ENCODE results near the gene BRIP1.
A peak's percentile ranks its signal among the peaks of the same experiment; 100 is the strongest.
"Not testable (repeated sequence)": the region's sequence is repeated elsewhere in the genome, so short reads cannot be mapped to it uniquely, and the experiment has no call there.

Gene BRIP1

DNA sequence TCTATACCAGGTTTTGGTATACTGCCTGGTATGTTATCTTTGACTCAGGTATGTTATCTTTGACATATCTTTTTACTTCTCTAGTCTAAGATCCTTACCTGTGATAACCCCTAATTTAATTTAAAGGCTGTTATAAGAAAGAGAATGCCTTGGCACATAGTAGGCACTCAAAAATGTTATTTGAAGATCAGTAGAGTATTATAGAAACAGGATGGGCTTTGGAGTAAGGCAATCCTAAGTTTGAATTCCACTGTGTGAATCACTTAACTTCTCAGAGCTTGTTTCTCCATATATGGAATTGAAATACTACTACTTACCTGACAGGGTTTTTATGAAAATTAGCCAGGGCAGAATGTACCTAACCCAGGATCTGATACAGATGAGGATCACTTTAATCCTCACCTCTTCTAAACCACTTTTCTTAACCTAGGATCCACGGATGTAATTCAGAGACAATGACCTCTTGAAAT is 1.2 kb downstream of the BRIP1 start:
- no peak for DNase-seq

DNA sequence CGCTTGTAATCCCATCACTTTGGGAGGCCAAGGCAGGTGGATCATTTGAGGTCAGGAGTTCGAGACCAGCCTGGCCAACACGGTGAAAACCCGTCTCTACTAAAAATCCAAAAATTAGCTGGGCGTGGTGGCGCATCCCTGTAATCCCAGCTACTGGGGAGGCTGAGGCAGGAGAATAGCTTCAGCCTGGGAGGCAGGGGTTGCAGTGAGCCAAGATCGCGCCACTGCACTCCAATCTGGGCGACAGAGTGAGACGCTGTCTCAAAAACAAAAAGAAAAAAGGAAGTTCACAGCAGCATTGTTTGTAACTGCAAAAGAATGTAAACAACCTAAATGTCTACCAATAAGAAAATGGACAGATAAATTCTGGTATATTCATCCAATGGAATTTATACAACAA is 2.9 kb downstream of the BRIP1 start:
- DNase-seq: not testable (repeated sequence)

DNA sequence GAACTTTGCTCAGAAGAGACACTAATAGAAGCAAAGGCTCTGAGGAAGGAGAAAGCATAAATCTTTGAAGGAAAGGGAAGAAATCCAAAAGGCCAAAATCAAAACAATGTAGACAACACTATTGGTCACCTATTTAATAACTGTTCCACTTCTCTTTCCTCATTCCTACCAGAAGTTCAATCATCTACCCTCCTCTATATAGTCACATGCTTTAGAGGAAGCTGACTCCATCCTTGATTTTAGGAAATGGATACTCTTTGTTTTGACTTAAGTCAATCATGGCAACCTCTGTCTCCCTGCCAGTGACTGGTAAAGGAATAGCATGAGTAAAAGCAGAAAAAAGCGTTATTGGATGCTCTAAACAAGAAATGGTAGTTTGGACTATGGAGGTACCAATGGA is 7.3 kb downstream of the BRIP1 start:
- DNase-seq: no peak

DNA sequence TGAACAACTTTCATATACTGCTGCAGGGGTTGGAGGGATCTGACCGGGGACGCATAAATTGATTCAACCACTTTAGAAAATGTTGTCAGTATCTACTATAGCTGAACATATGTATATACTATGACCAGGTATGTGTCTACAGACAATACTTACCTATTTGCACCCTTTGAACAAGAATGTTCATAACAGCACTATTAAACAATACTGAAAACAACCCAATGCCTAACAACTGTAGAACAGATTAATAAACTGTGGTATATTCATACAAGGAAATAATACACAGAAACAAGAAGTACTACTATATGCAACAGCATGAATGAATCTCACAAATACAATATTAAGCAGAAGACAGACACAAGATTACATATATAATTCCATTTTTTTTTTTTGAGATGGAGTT is 10.5 kb downstream of the BRIP1 start:
- DNase-seq: no peak

DNA sequence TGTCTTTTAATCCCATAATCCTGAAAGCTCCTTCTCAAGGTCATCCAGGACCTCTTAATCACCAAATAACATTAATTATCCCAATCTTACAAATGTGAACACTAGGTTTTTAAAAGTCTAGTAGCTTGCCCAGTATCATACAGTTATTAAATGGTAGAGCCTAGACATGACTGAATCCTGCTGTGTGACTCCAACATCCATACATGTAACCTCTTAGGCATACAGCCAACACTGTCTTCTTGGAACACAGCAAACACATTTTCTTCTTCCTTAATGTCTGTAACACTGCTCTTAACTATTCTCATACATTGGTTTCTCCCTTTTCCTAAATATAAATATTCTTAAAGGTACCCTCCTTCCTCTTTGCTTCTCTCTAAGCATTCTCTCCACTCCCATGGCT is 13.7 kb downstream of the BRIP1 start:
- no peak for DNase-seq

DNA sequence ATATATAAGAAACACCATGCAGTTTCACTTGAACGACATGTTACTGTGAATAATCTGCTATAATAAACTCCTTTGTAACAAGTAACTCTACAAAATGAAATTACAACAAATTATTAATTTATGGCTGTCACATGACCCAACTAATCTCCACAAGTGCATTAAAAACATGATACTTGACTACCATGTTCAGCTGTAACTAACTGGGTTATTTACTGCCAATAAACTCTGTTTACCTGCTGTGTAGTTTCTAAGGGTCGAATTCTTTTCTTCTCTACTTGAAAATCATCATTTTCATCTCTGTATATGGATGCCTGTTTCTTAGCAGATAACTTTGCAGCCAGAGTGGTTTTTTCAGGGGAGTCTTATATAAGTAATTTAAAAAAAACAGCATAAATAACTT is 14.4 kb downstream of the BRIP1 start:
- no peak for DNase-seq

DNA sequence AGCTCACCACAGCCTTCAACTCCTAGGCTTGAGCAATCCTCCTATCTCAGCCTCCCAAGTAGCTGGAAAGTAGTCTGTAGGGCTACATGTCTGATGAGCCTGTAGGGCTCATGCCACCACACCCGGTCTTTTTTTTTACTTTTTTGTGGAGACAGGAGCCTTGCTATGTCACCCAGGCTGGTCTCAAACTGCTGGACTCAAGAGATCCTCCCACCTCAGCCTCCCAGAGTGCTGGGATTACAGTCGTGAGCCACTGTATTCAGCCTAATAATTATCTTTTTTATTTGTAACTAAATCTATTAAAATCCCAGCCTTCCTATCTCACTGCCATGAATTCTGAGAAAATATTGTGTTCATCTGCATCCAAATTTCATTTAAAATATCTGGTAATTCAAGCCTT is 15.1 kb downstream of the BRIP1 start:
- no peak for DNase-seq

DNA sequence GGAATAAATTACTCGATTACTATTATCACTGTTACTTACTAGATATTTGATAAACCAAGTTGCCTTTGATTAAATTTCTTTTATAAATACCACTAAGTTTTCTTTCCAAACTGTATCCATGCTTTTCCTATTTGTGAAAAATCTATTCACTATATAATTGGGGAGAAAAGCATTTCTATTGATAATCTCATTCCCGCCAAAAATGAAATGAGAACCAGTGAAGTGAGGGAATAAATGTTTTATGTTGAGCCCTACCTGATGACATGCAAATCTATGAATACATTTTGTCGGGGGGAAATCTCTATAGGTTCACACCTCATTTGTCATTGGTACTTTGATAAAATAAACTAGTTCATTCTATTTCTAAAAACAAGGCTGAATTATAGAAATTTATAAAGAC is 15.7 kb downstream of the BRIP1 start:
- no peak for DNase-seq

DNA sequence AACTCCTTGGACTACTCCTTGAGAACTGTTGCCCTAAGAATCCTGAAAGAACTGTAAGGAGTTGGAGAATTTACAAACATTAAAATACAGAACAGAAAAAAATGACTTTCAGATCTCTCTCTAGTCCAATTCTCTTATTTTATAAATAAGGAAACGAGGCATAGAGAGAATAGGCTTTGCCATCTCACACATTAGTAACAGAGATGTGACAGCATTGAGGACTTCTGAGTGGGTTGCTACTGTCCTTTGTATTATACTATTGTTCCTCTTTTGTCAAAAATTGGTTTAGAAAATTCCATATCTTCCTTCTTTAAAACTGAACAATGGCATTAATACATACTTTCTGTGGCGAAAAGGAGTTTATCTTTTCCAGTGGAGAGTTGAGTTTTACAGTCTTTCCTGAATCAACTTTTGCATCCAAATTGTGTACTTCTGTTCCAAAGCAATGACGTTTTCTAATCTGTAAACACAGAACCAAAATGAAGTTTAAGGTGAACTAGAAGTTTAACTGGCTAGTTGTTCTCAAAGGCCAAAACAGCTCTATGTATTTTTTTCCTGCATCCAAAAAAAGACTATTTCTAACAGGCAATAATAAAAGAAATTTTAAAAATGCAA is 16.5 kb downstream of the BRIP1 start:
- no peak for DNase-seq

DNA sequence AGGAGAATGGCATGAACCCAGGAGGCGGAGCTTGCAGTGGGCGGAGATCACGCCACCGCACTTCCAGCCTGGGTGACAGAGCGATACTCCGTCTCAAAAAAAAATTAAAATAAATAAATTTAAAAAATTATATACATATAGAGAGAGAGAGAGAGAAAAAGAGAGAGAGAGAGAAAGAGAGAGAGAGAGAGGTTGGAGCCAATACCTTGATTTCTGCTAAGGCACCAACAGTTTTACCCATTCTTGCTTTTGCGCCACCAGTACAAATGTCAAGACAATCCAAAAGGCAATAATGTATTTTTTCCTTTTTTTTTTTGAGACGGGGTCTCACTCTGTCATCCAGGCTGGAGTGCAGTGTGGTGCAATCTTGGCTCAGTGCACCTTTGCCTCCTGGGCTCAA is 17.2 kb downstream of the BRIP1 start:
- no peak for DNase-seq

DNA sequence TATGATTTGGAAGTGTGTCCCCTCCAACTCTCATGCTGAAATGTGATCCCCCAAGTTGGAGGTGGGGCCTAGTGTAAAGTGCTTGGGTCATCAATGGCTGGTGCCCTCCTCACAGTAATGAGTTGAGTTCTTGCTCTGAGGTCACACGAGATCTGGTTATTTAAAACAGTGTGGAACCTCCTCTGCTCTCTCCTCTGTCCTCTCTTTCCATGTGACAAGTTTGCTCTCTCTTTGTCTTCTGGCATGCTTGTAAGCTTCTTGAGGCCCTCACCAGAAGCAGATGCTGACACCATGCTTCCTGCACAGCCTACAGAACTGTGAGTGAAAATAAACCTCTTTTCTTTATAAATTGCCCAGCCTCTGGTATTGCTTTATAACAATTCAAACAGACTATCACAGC is 19.9 kb downstream of the BRIP1 start:
- no peak for DNase-seq

DNA sequence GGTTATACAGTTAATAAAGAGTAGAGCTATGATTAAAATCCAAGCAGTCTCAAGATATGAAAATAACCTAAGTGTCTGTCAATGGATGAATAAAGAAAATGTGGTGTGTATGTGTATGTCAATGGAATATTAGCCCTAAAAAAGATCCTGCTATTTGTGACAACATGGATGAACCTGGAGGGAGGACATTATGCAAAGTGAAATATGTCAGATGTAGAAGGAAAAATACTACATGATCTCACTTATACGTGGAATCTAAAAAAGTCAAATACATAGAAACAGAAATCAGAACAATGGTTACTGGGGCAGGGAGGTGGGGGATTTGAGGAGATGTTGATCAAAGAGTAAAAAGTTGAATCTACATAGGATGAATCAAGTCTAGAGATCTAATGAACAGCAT is 20.4 kb downstream of the BRIP1 start:
- DNase-seq: no peak

DNA sequence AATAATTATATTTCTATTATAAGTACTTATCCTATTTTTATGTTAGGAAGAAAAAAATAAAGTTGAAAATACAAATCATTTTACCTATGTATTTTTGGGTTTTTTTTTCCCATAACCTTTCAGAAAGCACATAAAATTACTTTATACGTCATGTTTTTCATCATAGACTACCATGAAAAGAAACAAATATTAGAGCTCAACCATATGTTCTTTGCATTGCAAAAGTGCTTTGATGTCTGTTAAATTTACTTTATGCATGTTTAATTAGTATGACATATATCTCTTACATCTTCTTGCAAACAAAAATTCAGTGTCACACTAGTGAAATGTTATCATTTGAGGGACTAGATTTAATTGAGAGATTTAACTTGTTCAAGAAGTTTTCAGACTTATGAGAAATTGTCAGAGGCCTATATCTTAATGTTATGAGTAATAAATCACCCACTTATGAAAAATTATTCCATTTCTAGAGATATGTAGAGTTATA is 24.0 kb downstream of the BRIP1 start:
- no peak for DNase-seq

DNA sequence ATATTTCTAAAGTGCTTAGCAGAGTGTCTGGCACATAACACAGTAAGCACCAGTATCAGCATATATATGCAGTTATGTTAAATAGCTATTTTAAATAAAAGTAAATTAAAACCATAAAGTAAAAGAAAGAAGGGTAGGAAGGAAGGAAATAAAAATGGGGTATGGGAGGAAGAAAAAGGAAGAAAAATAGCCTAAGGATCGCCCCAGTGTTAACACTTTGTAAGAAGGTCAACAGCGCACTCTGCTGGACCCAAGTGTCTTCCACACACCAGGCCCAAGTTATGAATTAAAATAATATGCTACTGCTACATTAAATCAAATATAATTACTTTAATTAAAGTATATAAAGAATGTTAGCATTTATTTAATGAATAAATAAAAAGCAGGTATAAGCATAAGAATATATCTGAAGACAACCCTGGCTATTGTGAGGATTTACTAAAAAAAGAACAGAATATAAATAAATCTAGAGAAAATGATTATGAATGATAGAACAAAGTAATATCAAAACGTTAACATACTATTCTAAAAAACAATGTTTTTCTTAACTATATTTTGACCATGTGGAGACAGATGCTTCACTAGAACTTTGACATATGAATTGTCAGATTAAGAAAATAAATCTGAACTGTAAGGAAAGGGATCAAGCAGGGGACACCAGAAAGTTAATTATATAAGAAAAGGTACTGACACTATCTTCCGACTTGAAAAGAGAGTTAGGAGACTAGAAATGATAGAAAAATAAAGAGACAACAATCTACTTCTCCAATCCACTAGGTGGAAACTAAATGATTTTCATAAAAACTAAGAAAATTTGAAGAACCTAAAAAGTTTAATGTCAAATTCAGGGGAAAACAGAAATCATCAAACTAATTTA is 25.9 kb downstream of the BRIP1 start:
- peak; percentile 47 to 62 for DNase-seq

DNA sequence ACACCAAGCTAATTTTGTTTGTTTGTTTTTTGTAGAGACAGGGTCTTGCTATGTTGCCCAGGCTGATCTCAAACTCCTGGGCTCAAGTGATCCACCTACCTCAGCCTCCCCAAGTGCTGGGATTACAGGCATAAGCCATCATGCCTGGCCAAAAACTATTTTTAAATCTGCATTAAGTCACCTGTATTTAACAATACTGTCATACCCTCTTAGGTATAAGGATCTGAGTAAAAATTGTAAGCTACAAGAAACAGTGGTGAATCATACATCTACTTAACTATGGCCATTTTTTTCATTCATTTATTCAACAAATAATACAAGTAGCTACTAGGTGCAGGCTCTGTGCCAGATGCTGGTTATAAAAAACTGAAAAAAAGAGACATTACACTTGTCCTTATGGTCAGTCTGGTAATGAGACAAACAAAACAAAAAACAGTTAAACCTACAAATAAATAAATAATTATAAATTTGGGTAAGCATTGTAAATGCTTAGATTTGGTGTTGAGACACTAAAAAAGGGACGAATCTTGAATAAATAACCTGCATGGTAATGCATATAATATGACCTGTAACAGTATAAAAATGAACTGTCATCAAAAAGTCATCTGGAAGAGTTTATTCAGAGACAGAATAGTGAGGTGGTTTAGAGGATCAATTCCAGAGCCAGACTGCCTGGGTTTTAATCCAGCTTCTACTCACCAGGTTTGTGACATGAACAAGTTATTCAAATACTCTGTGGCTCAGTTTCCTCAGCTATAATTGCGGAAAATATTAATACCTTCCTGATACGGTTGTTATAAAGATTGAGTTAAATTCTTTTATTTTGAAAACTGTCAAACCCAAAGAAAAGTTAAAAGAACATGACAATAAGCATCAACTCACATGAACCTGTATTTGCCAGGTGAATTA is 26.8 kb downstream of the BRIP1 start:
- DNase-seq: no peak

DNA sequence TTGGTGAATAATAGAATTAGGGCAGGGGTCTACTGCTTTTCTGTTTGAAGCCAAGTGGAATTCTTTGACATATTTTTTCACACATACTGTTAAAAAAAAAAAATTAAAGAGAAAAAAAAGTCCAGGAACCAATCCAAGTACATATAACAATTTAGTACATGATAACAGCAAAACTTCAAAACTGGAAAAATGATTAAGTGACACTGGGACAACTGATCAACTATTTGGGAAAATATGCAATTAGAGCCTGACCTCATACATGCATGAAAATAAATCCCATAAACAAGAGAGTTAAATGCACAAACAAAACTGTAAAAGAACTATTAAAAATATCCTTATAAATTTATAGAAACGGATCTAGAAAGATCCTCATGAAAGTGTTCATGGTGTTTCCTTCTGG is 27.7 kb downstream of the BRIP1 start:
- no peak for DNase-seq

DNA sequence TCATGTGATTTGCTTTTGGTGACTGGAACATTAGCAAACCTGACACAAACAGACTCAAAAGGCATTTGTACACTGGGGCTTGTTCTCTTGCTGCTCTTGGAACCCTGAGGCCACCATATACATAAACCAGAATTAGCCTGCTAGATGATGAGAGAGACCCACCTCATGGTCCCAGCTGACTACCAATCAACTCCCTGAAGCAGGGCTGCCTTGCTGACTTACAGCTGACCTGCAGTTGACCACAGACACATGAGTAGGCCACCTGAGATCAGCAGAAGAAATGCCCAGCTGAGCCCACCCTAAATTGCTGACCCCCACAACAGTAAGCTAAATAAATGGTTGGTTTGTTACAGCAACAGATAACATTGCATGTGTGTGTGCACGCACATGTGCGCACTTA is 28.7 kb downstream of the BRIP1 start:
- DNase-seq: no peak

DNA sequence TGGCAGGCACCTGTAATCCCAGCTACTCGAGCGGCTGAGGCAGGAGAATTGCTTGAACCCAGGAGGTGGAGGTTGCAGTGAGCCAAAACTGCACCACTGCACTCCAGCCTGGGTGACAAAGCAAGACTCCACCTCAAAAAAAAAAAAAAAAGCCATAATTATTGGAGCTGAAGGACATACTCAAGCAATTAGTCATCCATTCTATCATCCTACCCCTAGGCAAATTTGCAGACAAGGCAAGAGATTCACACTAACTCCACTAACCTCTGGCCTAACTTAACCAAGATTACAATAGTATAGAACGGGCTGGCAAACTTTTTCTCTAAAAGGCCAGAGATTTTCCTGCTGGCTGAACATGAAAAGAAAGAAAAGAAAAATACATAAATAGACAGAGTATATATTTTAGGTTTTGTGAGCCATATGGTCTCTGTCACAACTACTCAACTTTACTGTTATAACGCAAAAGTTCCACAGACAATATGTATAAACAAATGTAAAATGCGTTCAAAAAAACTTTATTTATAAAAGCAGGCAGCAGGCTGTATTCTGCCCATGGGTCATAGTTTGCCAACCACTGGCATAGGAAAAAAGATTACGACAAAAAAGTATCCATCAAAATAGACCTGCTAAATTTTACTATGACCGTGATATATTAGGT is 29.7 kb downstream of the BRIP1 start:
- no peak for DNase-seq

DNA sequence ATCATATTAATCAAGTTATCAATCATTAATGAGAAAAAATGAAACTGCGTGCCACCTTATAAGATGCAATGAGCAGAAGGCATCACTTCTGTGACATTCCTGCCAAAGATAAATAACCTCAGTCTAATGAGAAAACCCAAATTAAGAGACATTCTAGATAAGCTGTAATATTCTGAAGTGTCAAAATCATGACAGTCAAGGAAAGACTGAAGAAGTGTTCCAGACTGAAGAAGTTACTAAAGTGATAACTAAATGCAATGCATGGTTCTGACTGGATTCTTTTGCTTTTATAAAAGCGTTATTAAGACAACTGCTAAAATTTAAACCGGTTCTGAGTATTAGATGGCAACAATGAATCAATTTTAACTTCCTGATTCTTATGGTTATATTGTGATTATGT is 30.9 kb downstream of the BRIP1 start:
- DNase-seq: no peak

DNA sequence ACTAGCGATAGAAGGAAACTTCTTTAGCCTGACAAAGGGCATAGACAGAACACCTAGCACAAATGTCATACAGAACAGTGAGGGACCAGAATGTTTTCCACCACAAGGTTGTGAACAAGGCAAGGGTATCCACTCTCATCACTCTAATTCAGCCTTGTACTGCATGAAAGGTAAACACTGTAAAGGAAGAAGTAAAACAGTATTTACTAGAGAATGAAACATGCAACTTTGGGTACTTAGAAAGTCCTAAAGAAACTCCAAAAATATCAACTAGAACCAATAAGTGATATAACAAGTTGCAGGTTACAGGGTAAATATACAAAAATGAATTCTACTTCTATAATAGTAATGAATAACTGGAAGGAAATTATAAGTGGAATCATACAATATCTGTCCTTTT is 32.2 kb downstream of the BRIP1 start:
- no peak for DNase-seq

DNA sequence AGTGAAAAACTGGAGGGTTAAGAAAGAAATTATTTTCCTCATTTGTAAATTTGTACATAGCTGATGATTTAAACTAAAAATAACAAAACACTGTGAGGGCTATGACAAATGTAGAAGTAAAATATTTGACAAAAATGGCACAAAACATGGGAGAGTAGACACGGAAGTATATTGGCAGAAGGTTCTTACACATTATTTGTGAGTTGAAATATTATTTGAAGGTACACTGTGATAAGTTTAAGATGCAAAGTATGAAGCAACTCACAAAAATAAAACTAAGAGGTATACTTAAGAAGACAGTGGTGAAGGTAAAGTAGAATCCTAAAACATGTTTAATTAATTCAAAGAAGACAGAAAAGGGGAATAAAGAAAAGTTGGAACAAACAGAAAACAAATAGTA is 34.6 kb downstream of the BRIP1 start:
- no peak for DNase-seq

DNA sequence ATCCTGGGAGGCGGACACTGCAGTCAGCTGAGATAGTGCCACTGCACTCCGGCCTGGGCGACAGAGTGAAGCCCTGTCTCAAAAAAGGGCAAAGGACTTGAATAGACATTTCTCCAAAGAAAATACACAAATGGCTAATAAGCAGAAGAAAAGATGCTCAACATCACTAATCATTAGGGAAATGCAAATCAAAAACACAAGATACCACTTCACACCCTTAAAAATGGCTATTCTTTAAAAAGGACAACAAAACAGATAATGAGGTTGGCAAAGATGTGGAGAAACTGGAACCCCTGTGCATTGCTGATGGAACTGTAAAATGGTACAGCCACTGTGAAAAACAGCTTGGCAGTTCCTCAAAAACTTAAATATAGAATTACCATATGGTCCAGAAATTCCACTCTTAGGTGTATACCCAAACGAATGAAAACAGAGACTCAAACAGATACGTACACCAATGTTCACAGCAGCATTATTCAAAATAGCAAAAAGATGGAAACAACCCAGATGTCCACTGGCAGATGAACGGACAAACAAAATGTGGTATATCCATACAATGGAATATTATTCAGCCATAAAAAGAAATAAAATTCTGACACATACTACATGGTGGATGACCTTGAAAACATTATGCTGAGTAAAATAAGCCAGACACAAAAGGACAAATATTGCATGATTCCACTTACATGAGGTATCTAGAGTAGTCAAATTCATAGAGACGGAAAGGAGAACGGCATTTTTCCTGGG is 35.5 kb downstream of the BRIP1 start:
- DNase-seq: no peak

Data from activated CD4-positive, alpha-beta T cell treated with anti-CD3 and anti-CD28 coated beads, Interleukin-2, amount 50 U/mL, for 48 hours (primary cell).